Duodenal mucosa (tissue), 2 donors: ENCODE measurements around the gene WNT3A.

Source experiments
- H3K27ac ChIP-seq: one replicate; pipeline ENCODE4 v1.7.0; 2013; ENCODE audit warnings: low read depth, low read length
- H3K27me3 ChIP-seq, 2 donors: one replicate each; pipeline ENCODE4 v1.7.0; 2013; ENCODE audit warnings: low read length in 2 of 2, control low read depth in 1 of 2; ENCODE audit not compliant: insufficient read depth in 2 of 2, control insufficient read depth in 1 of 2
- H3K36me3 ChIP-seq, 2 donors: one replicate each; pipeline ENCODE4 v1.7.0; 2013; ENCODE audit warnings: low read length in 2 of 2, control low read depth in 1 of 2; ENCODE audit not compliant: insufficient read depth in 2 of 2, control insufficient read depth in 1 of 2
- H3K4me1 ChIP-seq, 2 donors: one replicate each; pipeline ENCODE4 v1.7.0; 2013; ENCODE audit warnings: low read length in 2 of 2, control low read depth in 1 of 2; ENCODE audit not compliant: insufficient read depth in 2 of 2, control insufficient read depth in 1 of 2
- H3K4me3 ChIP-seq, 2 donors: one replicate each; pipeline ENCODE4 v1.7.0; 2013; ENCODE audit warnings: low read length in 2 of 2, low read depth in 1 of 2
- H3K9ac ChIP-seq, 2 donors: one replicate each; pipeline ENCODE4 v1.7.0; 2013; ENCODE audit warnings: low read length in 2 of 2, low read depth in 1 of 2
- H3K9me3 ChIP-seq, 2 donors: one replicate each; pipeline ENCODE4 v1.7.0; 2013; ENCODE audit warnings: low read length in 2 of 2, control low read depth in 1 of 2; ENCODE audit not compliant: control insufficient read depth in 1 of 2

WNT3A gene

GRCh38 chr1:228007049-228007800 lies 427 bp downstream of the WNT3A start:
- Histone ChIP-seq H3K9ac (no peak overlapping the region), H3K4me1 (no peaks in the 10 kb centered on the region), H3K4me3 (no peak overlapping the region), H3K9me3 (no peaks in the 10 kb centered on the region), H3K27me3 (peaks cover 54 to 55% of the 10 kb centered on the region in 2 donors), H3K27ac (no peak overlapping the region), H3K36me3 (no peaks in the 10 kb centered on the region)

DNA sequence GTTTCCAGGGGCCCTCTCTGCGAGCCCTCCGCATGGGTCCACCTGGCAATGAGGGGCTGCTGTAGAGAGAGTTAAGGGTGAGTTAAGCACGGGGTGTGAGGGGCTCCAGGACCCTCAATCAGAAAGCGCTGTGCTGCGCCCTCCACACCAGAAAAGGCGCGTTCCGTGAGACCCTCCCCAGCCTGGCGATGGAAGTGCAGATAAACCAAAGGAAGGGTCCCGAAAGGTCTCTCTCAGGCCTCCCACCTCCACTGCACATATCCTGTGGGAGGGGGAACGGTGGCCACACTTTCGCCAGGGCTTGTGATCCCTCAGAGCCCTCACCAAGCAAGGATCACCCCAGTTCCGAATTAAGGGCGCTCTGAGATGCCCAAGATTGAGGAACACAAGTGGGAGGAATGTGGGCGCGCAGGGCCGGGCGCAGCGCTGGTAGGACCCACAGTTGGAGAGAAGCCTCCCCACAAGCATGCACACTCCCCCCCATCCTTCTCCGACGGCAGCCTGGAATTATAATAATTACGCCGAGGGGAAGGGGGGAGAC lies 1.1 kb downstream of the WNT3A start:
- Histone ChIP-seq H3K9ac (no peak overlapping the region), H3K9me3 (no peaks in the 10 kb centered on the region), H3K27me3 (peaks cover 54 to 55% of the 10 kb centered on the region in 2 donors), H3K36me3 (no peaks in the 10 kb centered on the region), H3K4me3 (no peak overlapping the region), H3K27ac (no peak overlapping the region), H3K4me1 (no peaks in the 10 kb centered on the region)

GRCh38 chr1:228008391-228009115 lies 1.8 kb downstream of the WNT3A start:
- Histone ChIP-seq H3K4me1 (no peaks in the 10 kb centered on the region), H3K36me3 (no peaks in the 10 kb centered on the region), H3K9me3 (no peaks in the 10 kb centered on the region), H3K27ac (no peak overlapping the region), H3K27me3 (peaks cover 51 to 53% of the 10 kb centered on the region in 2 donors), H3K4me3 (no peak overlapping the region), H3K9ac (no peak overlapping the region)

DNA sequence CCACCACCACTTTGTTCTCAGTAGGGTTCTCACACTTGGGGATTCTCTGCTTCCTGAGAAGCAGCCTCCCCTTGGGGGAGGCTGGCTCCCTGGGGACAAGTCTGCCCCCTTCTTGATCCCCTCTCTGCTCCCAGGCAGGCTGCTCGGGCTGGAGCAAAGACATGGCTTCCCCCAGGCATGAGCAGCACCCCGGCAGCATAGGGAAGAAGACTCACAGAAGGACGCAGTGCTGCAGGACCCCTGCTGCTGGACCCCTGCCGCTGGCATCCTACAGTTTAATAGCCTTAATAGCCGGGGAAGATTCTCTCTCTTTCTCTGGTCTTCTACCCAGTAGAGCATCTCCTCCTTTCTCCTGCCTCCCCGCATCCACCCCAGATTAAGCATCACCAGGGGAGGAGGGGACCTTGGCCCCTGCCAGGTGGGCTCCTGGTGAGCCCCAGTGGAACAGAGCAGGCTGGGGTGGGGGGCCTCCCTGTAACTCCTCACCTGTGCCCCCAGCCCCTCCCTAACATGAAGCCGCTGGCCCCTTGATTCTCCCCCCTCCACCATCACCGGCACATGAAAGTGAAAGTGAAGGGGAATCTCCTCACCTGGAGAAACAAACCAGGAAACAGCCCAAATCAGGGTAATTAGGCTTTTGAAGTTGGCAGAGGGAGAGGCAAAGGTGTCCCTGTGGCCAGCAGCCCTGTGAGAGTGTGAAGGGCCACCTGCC lies 2.5 kb downstream of the WNT3A start:
- no peak overlapping the region for H3K9ac ChIP-seq
- H3K4me1 ChIP-seq: no peaks in the 10 kb centered on the region
- H3K9me3 ChIP-seq: no peaks in the 10 kb centered on the region
- no peaks in the 10 kb centered on the region for H3K36me3 ChIP-seq
- no peak overlapping the region for H3K27ac ChIP-seq
- peaks cover 43 to 46% of the 10 kb centered on the region in 2 donors for H3K27me3 ChIP-seq
- H3K4me3 ChIP-seq: no peak overlapping the region

DNA sequence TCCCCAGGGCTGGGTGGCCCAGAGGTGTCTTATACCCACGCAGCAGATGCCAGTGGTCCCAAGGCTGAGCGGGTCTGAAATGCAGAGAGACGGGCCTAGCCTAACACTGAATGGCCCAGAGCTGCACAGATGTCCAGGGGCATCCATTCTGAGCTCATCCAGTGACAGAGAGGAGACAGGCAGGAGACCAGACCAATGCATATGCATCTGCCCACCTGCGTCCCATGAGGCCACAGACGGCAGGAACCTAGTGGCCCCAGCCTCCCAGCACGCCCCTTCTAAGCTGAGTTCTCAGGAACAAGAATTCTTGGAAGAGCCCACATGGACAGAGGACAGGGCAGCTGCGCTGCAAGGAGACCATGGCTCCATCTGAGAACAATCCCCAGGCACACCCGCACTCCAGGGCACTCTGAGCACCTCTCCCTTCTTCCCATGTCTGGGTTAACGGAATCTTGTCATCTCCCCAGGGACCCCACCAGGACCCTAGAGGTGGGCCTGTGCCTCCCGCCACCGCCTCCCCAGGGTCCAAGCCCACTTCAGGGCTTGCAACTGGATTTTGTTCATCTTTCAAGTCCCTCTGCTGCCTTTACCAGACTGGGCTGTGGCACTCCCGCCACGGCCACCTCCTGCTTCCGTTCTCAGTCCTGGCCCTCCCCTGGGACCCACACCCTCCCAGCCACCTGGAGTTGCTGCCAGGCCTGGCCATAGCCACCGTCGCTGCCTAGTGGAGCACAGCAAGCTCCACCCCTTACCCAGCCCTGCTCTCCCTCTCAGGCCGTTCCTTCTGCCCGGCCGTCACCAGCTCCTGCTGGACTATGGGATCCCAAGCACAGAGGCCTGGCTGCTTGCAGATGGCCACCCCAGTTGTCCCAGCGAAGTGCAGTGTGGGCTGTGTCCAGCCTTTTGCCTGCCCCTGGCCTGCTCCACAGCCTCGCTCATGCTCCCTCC lies 3.3 kb downstream of the WNT3A start:
- Histone ChIP-seq H3K4me3 (no peak overlapping the region), H3K27me3 (peaks cover 35 to 38% of the 10 kb centered on the region in 2 donors), H3K4me1 (no peaks in the 10 kb centered on the region), H3K9ac (no peak overlapping the region), H3K9me3 (no peaks in the 10 kb centered on the region), H3K27ac (no peak overlapping the region), H3K36me3 (no peaks in the 10 kb centered on the region)

GRCh38 chr1:228010921-228011320 lies 4.1 kb downstream of the WNT3A start:
- Histone ChIP-seq H3K9me3 (no peaks in the 10 kb centered on the region), H3K4me3 (no peak overlapping the region), H3K9ac (no peak overlapping the region), H3K4me1 (no peaks in the 10 kb centered on the region), H3K27ac (no peak overlapping the region), H3K36me3 (no peaks in the 10 kb centered on the region), H3K27me3 (peaks cover 28 to 29% of the 10 kb centered on the region in 2 donors)

DNA sequence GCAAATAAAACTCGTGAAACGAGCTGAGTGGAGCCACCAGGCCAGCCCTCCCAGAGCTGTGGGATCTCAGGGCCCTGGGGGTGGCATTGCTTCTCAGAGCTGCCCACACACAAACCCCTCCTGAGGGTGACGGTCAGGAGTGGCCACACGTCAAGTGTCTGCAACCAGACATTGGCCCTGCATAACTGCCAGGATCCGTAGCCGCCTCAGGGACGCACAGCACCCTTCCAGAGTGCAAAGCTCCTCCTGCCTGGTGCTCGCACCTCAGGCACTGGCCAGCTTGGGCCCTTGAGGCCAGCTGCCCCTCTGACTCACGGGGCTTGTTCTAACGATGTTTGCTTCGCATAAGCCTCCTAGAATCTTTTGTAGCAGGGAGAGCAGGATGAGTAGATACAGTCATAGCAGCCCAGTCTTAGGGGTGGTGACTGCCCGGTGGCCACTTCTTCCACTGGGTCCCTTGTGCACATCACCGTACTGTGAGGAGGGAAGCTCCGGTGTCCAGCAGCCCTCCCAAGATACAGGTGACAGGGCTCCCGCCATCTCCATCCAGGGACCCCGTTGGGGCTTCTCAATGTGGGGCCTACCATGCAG lies 5.0 kb downstream of the WNT3A start:
- no peaks in the 10 kb centered on the region for H3K9me3 ChIP-seq

GRCh38 chr1:228012555-228012954 lies 5.8 kb downstream of the WNT3A start:
- H3K9ac ChIP-seq: no peak overlapping the region
- peaks cover 19% of the 10 kb centered on the region in 2 donors for H3K27me3 ChIP-seq
- H3K36me3 ChIP-seq: no peaks in the 10 kb centered on the region
- H3K4me1 ChIP-seq: no peaks in the 10 kb centered on the region
- H3K9me3 ChIP-seq: no peaks in the 10 kb centered on the region
- H3K27ac ChIP-seq: no peak overlapping the region
- no peak overlapping the region for H3K4me3 ChIP-seq

More for the DNA sequence above, 5.0 kb downstream of the WNT3A start:
- Histone ChIP-seq H3K4me1 (no peaks in the 10 kb centered on the region), H3K36me3 (no peaks in the 10 kb centered on the region), H3K27ac (no peak overlapping the region), H3K27me3 (peaks cover 24% of the 10 kb centered on the region in 2 donors), H3K9ac (no peak overlapping the region), H3K4me3 (no peak overlapping the region)
